PFSK-1 (cell line): ENCODE data around the gene ZNF398.

Source experiments
- FOXP2 ChIP-seq: optimal IDR thresholded peaks from 2 replicates; pipeline ENCODE3; 2011; ENCODE audit warnings: borderline replicate concordance, control low read depth, inconsistent platforms; ENCODE audit not compliant: insufficient read depth; ENCODE audit errors: extremely low read length, extremely low read depth
- POLR2AphosphoS5 ChIP-seq: IDR thresholded peaks from 2 replicates; pipeline ENCODE4 v1.6.1; 2012; ENCODE audit warnings: low read depth, mild to moderate bottlenecking, control low read depth, low read length, moderate library complexity
- SIN3A ChIP-seq: IDR thresholded peaks from 2 replicates; pipeline ENCODE4 v1.6.1; 2012; ENCODE audit warnings: mild to moderate bottlenecking, low read length, moderate library complexity, borderline replicate concordance; ENCODE audit not compliant: insufficient read depth
- TAF1 ChIP-seq: IDR thresholded peaks from 2 replicates; pipeline ENCODE4 v1.6.1; 2012; ENCODE audit warnings: low read length, control low read depth, borderline replicate concordance; ENCODE audit not compliant: insufficient read depth
- TF ChIP-seq, protein P1 (sequence below), 2 experiments: IDR thresholded peaks; 2 replicates each; pipeline versions ENCODE4 v1.6.1 to v1.8.0; 2011 to 2012; ENCODE audit warnings: low read depth in 2 of 2, low read length in 2 of 2, control low read depth in 1 of 2, inconsistent platforms in 1 of 2, mild to moderate bottlenecking in 1 of 2, moderate library complexity in 1 of 2; ENCODE audit not compliant: insufficient read depth in 1 of 2

Gene ZNF398

DNA sequence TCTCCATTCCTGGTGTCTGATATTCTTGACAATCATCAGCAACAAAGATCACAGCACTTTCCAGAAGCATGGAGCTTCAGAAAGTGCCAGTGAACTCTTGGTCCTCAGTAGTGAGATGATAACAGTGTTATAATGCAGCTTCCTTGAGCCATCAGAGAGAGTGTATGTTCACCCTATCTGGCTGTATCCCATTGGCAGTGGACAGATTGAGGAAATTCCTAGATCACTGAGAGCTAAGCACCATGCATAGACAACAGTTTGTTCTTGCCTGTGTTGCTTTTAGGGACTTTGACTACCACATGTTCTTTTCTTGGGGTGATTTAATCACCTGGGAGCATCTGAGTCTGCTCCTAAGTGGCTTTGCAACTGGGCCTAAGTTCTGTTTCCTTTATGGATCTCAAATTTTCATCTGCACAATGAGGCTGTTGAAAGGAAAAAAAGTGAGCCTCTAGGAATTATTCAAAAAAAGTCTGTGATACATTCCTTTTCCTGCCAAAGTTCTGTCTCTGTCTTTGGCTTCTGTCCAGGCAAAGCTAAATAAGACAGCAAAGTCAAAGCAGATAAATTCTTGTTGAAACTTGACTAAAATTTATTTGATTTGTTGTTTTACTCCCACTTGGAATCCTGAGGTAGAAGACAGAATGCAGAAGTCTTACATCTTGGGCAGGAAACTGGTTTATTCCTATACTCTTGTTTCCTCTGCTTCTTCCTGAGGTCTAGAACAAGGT lies 33.6 kb downstream of the ZNF398 start:
- no peak for TF ChIP-seq SIN3A
- TF ChIP-seq TAF1 = no peak
- TF ChIP-seq, protein P1, sequence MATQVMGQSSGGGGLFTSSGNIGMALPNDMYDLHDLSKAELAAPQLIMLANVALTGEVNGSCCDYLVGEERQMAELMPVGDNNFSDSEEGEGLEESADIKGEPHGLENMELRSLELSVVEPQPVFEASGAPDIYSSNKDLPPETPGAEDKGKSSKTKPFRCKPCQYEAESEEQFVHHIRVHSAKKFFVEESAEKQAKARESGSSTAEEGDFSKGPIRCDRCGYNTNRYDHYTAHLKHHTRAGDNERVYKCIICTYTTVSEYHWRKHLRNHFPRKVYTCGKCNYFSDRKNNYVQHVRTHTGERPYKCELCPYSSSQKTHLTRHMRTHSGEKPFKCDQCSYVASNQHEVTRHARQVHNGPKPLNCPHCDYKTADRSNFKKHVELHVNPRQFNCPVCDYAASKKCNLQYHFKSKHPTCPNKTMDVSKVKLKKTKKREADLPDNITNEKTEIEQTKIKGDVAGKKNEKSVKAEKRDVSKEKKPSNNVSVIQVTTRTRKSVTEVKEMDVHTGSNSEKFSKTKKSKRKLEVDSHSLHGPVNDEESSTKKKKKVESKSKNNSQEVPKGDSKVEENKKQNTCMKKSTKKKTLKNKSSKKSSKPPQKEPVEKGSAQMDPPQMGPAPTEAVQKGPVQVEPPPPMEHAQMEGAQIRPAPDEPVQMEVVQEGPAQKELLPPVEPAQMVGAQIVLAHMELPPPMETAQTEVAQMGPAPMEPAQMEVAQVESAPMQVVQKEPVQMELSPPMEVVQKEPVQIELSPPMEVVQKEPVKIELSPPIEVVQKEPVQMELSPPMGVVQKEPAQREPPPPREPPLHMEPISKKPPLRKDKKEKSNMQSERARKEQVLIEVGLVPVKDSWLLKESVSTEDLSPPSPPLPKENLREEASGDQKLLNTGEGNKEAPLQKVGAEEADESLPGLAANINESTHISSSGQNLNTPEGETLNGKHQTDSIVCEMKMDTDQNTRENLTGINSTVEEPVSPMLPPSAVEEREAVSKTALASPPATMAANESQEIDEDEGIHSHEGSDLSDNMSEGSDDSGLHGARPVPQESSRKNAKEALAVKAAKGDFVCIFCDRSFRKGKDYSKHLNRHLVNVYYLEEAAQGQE (IDR thresholded peaks at IDR 0.05; ENCODE audit: insufficient read depth in 1 of 2, low read depth in 2 of 2, low read length in 2 of 2) = no peak
- no peak for TF ChIP-seq FOXP2
- no peak for TF ChIP-seq POLR2AphosphoS5

DNA sequence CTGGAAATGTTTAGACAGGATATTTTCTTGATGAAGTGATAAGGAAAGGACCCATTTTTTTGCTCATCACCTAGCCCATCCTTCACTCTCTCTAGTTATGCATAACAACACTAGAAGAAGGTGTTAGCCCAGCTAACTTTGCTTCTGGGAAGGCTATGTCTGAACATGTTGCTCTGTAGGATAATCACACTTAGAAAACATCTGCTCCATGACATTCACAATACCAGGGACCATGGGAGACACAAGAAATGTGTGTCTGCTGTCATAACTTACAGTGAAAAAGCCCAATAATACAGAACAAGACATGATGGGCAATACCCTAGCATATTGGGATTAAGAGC lies 34.2 kb downstream of the ZNF398 start:
- no peak for TF ChIP-seq SIN3A
- TF ChIP-seq POLR2AphosphoS5 = no peak
- TF ChIP-seq TAF1 = no peak
- TF ChIP-seq, protein P1 (IDR thresholded peaks at IDR 0.05; ENCODE audit: insufficient read depth in 1 of 2, low read depth in 2 of 2, low read length in 2 of 2) = no peak
- TF ChIP-seq FOXP2 = no peak

DNA sequence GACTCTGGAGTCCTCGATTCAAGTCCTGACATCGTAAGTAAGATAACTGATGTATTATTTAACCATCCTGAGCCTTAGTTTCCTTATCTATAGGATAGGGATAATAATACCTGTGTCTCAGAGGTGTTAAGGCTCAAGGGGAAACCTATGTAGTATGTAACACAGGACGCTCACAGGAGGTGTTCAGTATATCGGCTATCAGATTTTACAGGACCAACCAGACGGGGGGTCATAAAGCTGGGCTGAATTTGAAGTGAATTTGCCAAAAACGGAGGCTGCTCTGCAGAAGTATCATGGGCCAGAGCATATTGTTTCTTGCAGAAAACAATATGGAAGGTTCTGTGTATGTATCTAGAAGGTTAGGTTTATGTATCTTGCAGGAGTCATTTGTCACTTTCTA lies 37.0 kb downstream of the ZNF398 start:
- TF ChIP-seq TAF1 (no peak), SIN3A (no peak), POLR2AphosphoS5 (no peak), FOXP2 (no peak)
- TF ChIP-seq, protein P1 (IDR thresholded peaks at IDR 0.05; ENCODE audit: insufficient read depth in 1 of 2, low read depth in 2 of 2, low read length in 2 of 2) = no peak

DNA sequence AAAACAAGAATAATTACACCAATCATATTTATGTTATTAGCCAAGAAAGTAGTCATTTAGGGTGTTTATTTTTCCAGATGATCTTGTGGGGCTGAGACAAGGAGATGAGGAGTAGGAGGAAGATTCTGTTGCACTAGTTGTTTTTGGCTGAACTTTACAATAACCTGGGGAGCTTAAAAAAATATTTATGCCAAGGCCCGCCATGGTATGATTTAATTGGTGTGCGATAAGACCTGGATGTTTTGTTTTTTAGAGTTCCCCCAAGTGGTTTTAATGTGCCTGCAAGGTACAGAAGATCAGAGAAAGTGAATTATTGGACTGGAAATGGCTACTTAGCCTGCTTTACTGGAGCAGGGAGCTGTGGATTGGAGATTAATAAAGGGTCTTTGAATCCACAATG lies 41.0 kb downstream of the ZNF398 start:
- no peak for TF ChIP-seq TAF1

DNA sequence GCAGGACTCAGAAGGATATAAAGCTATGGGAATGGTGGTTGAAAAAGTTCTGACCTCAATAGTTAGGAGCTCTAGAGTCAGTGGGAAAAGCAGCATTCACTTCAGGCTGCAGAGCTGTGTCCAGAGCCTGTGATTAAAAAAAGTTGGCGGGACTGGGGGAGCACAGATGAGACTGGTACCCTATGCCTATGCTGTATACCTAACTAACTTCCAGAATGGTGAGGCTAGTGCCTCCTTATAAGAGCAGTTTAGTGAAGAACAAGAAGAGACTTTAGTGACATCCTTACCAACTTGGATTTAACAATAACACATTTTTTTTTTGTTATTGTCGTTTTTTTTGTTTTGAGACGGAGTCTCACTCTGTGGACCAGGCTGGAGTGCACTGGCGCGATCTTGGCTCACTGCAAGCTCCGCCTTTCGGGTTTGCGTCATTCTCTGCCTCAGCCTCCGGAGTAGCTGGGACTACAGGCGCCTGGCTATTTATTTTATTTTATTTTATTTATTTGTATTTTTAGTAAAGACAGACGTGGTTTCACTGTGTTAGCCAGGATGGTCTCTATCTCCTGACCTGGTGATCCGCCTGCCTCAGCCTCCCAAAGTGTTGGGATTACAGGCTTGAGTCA lies 41.5 kb downstream of the ZNF398 start:
- TF ChIP-seq SIN3A (no peak), POLR2AphosphoS5 (no peak), TAF1 (no peak), FOXP2 (no peak)
- TF ChIP-seq, protein P1 (IDR thresholded peaks at IDR 0.05; ENCODE audit: insufficient read depth in 1 of 2, low read depth in 2 of 2, low read length in 2 of 2) = no peak
